Astrocyte (in vitro differentiated cells and primary cell): ENCODE results near the gene CCDC180. TPM values are rescaled to one million over a fixed set of nuclear protein-coding genes. Genes with fewer than 3 reads are reported as not detected.

Experiments
- DNase-seq: peaks from one replicate; pipeline ENCODE4 v3.0.0-alpha.2; 2010; ENCODE audit warnings: low read depth
- FAIRE-seq: peaks from 2 replicates; lab custom pipeline; 2011; peaks lifted over from hg19 to GRCh38; lab: Jason Lieb, UNC
- H2AFZ ChIP-seq: 2 replicates; pipeline ENCODE4 v1.6.0; 2012; ENCODE audit warnings: low read depth, low read length, inconsistent platforms
- H3K27ac ChIP-seq: 2 replicates; pipeline ENCODE4 v1.5.1; 2011; ENCODE audit warnings: low read depth, low read length, inconsistent platforms
- H3K27me3 ChIP-seq: 2 replicates; pipeline ENCODE4 v1.6.0; 2011; ENCODE audit warnings: low read length, inconsistent platforms; ENCODE audit not compliant: insufficient read depth
- H3K36me3 ChIP-seq: 2 replicates; pipeline ENCODE4 v1.5.1; 2011; ENCODE audit warnings: low read length, inconsistent platforms; ENCODE audit not compliant: insufficient read depth
- H3K4me1 ChIP-seq: 2 replicates; pipeline ENCODE4 v1.5.1; 2011; ENCODE audit warnings: low read length, inconsistent platforms; ENCODE audit not compliant: insufficient read depth
- H3K4me2 ChIP-seq: 2 replicates; pipeline ENCODE4 v1.6.0; 2012; ENCODE audit warnings: low read length, inconsistent platforms
- H3K4me3 ChIP-seq: 2 replicates; pipeline ENCODE4 v1.5.1; 2011; ENCODE audit warnings: low read depth, mild to moderate bottlenecking, low read length, inconsistent platforms; ENCODE audit not compliant: insufficient read depth
- H3K79me2 ChIP-seq: 2 replicates; pipeline ENCODE4 v1.6.0; 2012; ENCODE audit warnings: mild to moderate bottlenecking, low read length, inconsistent platforms; ENCODE audit not compliant: insufficient read depth
- H3K9ac ChIP-seq: 2 replicates; pipeline ENCODE4 v1.6.0; 2012; ENCODE audit warnings: mild to moderate bottlenecking, low read length, inconsistent platforms
- H3K9me3 ChIP-seq: 2 replicates; pipeline ENCODE4 v1.5.1; 2012; ENCODE audit warnings: low read depth, mild to moderate bottlenecking, low read length, inconsistent platforms; ENCODE audit not compliant: insufficient read depth
- H4K20me1 ChIP-seq: 2 replicates; pipeline ENCODE4 v1.6.0; 2012; ENCODE audit warnings: low read length, inconsistent platforms; ENCODE audit not compliant: insufficient read depth
- H3K27ac Mint-ChIP-seq: one replicate; pipeline ENCODE4 v1.8.0; 2021; ENCODE audit warnings: mild to moderate bottlenecking, mixed read lengths; ENCODE audit not compliant: unreplicated experiment
- H3K27me3 Mint-ChIP-seq: one replicate; pipeline ENCODE4 v1.8.0; 2021; ENCODE audit warnings: low read depth, mixed read lengths; ENCODE audit not compliant: unreplicated experiment
- H3K36me3 Mint-ChIP-seq: one replicate; pipeline ENCODE4 v1.8.0; 2021; ENCODE audit warnings: low read depth, mixed read lengths; ENCODE audit not compliant: unreplicated experiment
- H3K4me1 Mint-ChIP-seq: one replicate; pipeline ENCODE4 v1.8.0; 2021; ENCODE audit warnings: low read depth, mixed read lengths; ENCODE audit not compliant: unreplicated experiment
- H3K4me3 Mint-ChIP-seq: one replicate; pipeline ENCODE4 v1.8.0; 2021; ENCODE audit warnings: mild to moderate bottlenecking, moderate library complexity, mixed read lengths; ENCODE audit not compliant: unreplicated experiment
- H3K9me3 Mint-ChIP-seq: one replicate; pipeline ENCODE4 v1.8.0; 2021; ENCODE audit warnings: mild to moderate bottlenecking, mixed read lengths; ENCODE audit not compliant: unreplicated experiment
- CTCF ChIP-seq: IDR thresholded peaks from 2 replicates; pipeline ENCODE4 v1.5.1; 2011; ENCODE audit warnings: low read depth, mild to moderate bottlenecking, inconsistent platforms, low read length, moderate library complexity; ENCODE audit not compliant: insufficient read depth
- EZH2 ChIP-seq: IDR thresholded peaks from 2 replicates; pipeline ENCODE4 v1.6.1; 2012; ENCODE audit warnings: mild to moderate bottlenecking, low read length, inconsistent platforms; ENCODE audit not compliant: insufficient read depth
- total RNA-seq: library from RNA; stranded (reverse); gene quantifications from 2 replicates; pipeline ENCODE4 v1.2.1, GENCODE V29; 2021

Gene CCDC180
- total RNA-seq, 1 donor from 2014 or later: 2.2 TPM

GRCh38 chr9:97310023-97310422, 2.6 kb downstream of the CCDC180 start:
- peaks cover 5% of the 10 kb centered on the region for H3K27me3 Mint-ChIP-seq
- Histone ChIP-seq H3K4me3 (no peak overlapping the region), H4K20me1 (no peaks in the 10 kb centered on the region), H3K9ac (no peak overlapping the region), H3K4me1 (peaks cover 11% of the 10 kb centered on the region), H3K4me2 (no peak overlapping the region), H3K79me2 (no peaks in the 10 kb centered on the region), H3K9me3 (no peaks in the 10 kb centered on the region), H3K27me3 (peaks cover 3% of the 10 kb centered on the region), H2AFZ (no peak overlapping the region), H3K36me3 (no peaks in the 10 kb centered on the region), H3K27ac (no peak overlapping the region)
- H3K36me3 Mint-ChIP-seq: peaks cover 15% of the 10 kb centered on the region
- peaks cover under 1% of the 10 kb centered on the region for H3K4me1 Mint-ChIP-seq
- TF ChIP-seq CTCF: no peak
- TF ChIP-seq EZH2: no peak
- DNase-seq (no peak), FAIRE-seq (no peak)
- H3K4me3 Mint-ChIP-seq: no peak overlapping the region
- no peaks in the 10 kb centered on the region for H3K9me3 Mint-ChIP-seq
- no peak overlapping the region for H3K27ac Mint-ChIP-seq

- Histone ChIP-seq H3K9me3 (no peaks in the 10 kb centered on the region), H3K27me3 (peaks cover 3% of the 10 kb centered on the region), H3K9ac (no peak overlapping the region), H3K36me3 (no peaks in the 10 kb centered on the region), H3K4me2 (no peak overlapping the region), H3K79me2 (no peaks in the 10 kb centered on the region), H3K4me1 (peaks cover 11% of the 10 kb centered on the region), H3K4me3 (no peak overlapping the region), H4K20me1 (no peaks in the 10 kb centered on the region), H2AFZ (no peak overlapping the region), H3K27ac (no peak overlapping the region)
- Mint-ChIP-seq H3K4me1 (peaks cover 10% of the 10 kb centered on the region), H3K4me3 (no peak overlapping the region), H3K27me3 (peaks cover 5% of the 10 kb centered on the region), H3K36me3 (peaks cover 17% of the 10 kb centered on the region), H3K9me3 (no peaks in the 10 kb centered on the region), H3K27ac (no peak overlapping the region)
- TF ChIP-seq EZH2 (no peak), CTCF (no peak)
- FAIRE-seq (no peak), DNase-seq (no peak)
These were observed 3.4 kb downstream of the CCDC180 start for GRCh38 chr9:97310896-97311295.

- FAIRE-seq (no peak), DNase-seq (no peak)
- Mint-ChIP-seq H3K27me3 (peaks cover 5% of the 10 kb centered on the region), H3K36me3 (peaks cover 15% of the 10 kb centered on the region), H3K4me1 (peaks cover 13% of the 10 kb centered on the region), H3K9me3 (no peaks in the 10 kb centered on the region), H3K4me3 (no peak overlapping the region), H3K27ac (no peak overlapping the region)
- no peaks in the 10 kb centered on the region for H3K36me3 ChIP-seq
- H3K4me2 ChIP-seq: no peak overlapping the region
- no peak overlapping the region for H2AFZ ChIP-seq
- TF ChIP-seq EZH2 (no peak), CTCF (no peak)
- H3K9ac ChIP-seq: no peak overlapping the region
- peaks cover 9% of the 10 kb centered on the region for H3K4me1 ChIP-seq
- no peaks in the 10 kb centered on the region for H3K9me3 ChIP-seq
- no peak overlapping the region for H3K4me3 ChIP-seq
- no peak overlapping the region for H3K27ac ChIP-seq
- H4K20me1 ChIP-seq: no peaks in the 10 kb centered on the region
- H3K79me2 ChIP-seq: no peaks in the 10 kb centered on the region
- H3K27me3 ChIP-seq: peaks cover under 1% of the 10 kb centered on the region
These were observed 4.5 kb downstream of the CCDC180 start for GRCh38 chr9:97311798-97312500.
